Measurements from ENCODE around the gene VPS51.

The VPS51 gene

DNA sequence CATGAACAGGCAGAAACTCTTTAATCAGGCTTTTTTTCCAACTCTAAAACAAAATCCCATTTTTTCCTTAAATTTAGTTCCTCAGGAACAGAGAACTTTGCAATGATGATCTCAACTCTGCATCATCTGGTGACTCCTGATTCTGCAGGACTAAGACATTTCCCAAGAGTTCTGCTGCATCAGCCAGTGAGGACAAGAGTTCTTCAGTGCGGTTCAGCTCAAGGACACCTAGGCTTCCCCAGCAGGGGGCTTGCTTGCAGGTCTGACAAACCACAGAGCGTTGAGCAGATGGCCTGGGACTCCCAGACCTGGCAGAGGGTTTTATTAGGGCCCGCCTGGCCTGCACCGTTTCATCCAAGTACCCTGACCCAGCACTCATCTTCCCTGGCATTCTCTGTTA lies 18.6 kb upstream of the VPS51 start:
- DNase-seq: no peak

DNA sequence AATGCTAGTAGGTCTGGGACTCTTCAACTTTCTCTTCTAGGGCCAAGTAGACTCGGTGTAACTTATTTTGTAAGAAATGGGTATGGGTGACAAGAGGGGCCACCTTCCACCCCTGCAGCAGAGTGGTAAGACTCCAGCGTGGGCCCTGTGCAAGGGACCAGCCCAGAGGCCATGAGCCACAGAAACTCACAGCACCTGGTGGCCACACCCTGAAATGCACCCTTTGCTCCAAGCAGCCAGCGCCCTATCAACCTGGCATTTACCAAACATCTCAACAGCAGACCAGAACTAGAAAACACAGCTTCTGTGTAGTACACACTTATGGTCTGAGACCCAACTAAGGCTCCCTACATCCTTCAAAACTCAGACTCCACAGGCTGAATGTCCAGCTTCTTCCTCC lies 17.9 kb upstream of the VPS51 start:
- peak; percentile 22 for DNase-seq

DNA sequence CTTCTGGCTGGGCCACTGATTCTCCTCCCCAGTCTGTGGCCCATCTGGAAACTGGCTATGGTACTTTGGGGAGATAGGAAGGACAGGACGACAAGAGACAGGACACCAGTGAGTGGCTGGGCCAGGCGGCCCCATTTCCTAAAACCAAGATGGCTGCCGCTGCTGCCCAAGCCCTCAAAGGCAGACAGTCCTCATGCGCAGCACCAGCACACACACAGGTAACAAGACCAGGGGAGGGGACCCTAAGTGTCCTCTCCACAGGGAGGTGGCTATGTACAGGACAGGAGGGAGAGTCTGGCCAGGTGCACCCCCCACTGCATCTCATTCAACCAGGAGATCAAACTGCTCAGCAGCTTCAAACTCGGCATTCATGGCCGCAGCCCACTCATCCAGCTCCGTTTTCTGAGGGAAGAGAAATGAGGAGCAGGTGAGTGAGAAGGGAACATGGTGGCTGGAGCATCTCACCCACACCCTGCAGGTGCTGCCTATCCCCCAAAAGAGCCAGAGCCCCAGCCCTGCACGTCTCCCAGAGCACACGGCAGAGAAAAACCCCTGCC lies 17.1 kb upstream of the VPS51 start:
- DNase-seq: no peak

DNA sequence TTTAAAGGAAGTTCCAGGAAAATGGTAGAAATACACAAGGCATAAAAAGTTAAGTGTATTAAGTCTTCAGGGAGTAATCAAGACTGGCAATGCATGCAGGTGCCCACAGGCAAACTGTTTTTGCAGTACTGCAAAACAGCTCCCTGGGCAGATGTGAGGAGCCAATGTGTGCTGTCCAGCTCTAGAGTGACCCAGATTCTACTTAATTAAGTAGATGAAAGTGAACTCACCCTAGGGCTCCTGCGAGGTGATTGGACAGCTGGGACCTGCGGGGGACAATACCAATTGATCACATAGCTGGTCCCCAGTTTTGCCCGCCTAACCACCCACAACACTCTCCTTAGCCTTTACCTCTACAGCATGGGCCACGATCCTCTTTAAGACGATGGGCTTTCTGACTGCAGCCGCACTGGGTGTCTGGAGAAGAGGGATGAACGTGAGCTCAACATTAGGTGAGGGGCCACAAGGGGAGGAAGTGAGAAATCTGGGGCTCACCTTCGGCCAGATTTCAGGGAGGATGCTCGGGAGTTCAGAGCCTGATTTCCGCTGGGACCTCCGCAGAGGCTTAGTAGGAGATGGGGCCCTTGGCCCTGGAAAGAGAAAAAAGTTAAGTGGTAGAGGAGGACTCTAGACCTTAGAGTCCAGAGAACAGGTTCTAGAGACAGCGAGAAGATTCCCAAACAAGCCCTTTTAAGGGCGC lies 12.7 kb upstream of the VPS51 start:
- DNase-seq: no peak

DNA sequence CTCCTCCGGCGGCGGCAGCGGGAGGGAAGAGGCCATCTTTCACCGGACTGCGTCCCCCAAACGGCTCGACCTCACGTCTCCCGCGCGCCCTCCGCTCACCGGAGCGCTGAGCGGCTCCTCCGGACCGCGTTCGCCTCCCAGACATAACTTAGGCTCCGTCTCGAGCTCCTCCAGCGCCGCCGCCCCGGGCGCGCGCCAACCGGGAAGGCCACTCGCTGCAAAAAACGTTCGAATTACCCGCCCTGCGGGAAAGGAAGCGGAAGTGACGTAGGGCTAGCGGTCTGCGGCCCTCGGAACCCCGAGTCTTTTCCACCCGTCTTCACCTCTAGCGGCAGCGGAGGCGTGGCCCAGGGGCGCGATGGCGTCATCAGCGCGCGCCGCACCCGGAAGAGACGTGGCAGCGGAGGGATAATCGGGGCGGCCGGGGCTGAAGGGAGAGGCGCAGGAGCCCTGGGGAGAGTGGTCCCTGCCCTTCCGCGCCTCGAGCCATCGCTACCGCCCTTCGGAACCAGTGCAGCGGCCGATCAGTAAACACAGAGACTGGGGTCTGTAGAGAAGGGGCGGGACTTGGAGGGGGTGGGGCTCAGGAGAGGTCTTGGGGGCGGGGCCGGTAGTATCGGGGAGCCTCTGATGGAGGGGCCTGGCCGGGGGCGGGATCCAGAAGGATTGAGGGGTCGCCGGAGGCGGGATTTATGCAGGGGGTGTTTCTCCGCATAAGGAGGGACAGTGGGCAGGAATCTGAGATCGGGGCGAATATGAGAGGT lies 12.0 kb upstream of the VPS51 start, which contains the start of the genes CDCA5 and ZFPL1:
TSS of gene CDCA5 (minus strand) at position 207 of the 764 bp plus-strand sequence. CDS start at position 145, 62 bp downstream.
TSS of gene ZFPL1 (plus strand) at position 389 of the 764 bp plus-strand sequence. CDS start 477 bp downstream, outside the sequence.
- DNase-seq: peak; percentile 96

DNA sequence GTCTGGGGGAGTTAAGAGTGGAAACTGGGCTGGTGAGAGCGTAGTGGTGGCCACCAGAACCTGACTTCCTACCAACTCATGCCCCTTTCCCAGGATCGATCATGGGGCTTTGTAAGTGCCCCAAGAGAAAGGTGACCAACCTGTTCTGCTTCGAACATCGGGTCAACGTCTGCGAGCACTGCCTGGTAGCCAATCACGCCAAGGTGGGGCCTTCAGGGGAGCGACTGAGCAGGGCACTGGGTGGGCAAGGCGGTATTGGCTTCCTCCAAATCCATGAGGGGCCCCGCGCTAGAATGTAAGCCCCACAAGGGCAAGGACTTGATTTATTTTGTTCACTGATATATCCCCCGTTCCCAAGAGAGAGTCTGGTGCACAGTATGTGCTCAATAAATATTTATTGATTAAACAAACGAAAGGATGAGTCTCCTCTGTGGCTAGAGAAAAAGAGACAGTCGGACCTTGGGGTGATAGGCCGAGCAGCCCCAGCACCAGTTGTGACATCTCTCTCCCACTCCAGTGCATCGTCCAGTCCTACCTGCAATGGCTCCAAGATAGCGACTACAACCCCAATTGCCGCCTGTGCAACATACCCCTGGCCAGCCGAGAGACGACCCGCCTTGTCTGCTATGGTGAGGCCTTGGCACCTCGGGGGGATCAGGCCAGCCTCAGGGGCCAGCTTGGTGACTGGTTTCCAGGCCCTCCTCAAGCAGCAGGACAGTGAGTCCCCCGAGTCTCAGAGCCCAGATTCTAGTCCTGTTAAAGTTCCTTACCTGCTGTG lies 11.2 kb upstream of the VPS51 start:
- no peak for DNase-seq

DNA sequence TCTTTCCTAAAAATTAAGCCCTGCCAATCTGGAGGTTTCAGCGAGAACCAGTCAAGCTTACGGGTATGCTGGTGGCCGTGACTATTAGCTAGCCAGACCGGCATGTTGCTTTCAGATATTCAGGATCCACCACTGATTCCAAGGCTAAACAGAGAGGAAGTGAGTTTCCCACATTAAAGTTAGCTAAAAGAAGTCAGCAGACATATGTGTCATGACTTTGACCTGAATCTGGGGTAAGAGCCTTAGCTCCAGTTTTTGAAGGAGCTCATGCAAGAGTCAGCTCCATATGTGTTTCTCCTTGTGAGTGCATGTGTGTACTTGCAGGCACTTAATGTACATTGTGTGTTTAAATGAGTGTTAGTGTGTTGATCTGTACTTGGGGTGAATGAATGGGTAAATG lies 10.6 kb upstream of the VPS51 start:
- no peak for DNase-seq

DNA sequence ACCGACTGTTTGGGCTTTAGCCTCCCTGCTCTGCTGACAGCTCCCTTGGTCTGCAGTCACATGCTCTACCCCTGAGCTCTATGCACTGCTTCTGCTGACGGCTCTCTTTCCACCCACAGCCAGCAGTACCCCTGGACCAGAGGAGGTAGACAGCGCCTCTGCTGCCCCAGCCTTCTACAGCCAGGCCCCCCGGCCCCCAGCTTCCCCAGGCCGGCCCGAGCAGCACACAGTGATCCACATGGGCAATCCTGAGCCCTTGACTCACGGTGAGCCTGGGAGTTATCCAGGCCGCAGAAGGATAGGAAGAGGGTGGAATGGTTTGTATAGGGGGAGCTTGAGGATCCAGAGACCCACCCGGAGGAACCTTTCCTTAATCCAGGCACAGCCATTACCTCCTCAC lies 9.2 kb upstream of the VPS51 start:
- no peak for DNase-seq

DNA sequence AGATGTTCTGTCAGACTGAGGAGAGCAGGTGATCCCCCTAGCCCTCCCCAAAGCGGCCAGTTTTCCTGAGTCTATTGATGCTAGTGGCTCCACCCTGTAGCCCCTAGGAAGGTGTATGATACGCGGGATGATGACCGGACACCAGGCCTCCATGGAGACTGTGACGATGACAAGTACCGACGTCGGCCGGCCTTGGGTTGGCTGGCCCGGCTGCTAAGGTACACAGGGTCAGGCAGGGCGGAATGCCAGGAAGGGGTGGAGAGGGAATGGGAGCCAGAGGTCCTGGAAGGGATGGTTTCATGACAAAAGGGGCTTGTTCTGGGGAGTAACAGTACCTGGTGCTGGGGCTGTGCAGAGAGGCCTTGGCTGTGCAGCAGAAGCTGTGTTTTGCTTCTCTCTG lies 8.8 kb upstream of the VPS51 start:
- no peak for DNase-seq

DNA sequence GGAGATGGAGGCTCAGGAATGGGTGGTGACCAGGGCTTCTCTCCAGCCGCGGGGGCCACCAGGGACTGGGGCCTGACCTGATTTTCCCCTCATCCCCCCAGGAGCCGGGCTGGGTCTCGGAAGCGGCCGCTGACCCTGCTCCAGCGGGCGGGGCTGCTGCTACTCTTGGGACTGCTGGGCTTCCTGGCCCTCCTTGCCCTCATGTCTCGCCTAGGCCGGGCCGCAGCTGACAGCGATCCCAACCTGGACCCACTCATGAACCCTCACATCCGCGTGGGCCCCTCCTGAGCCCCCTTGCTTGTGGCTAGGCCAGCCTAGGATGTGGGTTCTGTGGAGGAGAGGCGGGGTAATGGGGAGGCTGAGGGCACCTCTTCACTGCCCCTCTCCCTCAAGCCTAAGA lies 8.2 kb upstream of the VPS51 start:
- DNase-seq: no peak

DNA sequence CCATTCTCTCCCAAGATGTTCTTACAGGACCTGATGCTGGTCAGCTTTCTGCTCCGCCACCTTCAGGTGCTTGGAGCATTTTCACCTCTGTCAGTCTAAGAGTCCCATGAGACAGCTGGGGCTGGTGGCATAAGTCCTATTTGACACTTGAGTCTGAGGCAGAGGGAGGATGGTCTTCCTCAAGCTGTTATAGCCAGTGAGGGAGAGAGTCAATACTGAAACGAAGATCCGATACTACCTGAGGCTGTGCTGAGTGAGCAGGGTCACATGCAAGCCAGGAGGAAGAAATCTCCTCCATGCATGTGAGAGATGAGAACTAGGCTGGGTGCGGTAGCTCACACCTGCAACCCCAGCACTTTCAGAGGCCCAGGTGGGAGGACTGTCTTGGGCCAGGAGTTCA lies 6.4 kb upstream of the VPS51 start:
- no peak for DNase-seq

DNA sequence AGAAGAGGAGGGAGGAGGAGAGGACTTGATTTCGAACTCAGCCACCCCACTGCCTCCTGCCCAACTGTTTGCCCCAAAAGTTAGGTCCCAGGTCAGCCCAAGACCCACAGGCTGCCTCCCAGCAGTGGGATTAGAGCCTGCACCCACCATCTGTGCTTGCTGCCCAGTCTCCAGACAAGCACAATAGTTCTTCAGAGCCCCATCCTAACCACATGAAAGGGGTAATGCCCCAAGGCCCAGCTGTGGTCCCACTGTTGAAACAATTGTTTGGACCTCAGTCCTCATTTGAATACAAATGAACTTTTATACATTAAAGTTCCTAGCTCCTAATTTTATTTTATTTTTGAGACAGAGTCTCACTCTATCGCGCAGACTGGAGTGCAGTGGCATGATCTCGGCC lies 5.4 kb upstream of the VPS51 start:
- no peak for DNase-seq

DNA sequence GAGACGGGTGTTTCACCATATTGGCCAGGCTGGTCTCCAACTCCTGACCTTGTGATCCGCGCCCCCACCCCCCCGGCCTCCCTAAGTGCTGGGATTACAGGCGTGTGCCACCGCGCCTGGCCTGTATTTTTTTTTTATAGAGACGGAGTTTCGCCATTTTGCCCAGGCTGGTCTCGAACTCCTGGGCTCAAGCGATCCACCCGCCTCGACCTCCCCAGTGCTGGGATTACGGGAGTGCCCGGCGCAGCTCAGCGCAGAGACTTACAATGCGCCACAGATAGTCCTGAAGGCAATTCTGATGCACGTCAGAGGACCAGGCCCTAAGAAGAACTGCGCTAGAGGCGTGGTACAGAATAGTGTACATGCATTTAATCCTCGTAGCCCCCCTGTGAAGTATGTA lies 587 bp upstream of the VPS51 start:
- DNase-seq: no peak

DNA sequence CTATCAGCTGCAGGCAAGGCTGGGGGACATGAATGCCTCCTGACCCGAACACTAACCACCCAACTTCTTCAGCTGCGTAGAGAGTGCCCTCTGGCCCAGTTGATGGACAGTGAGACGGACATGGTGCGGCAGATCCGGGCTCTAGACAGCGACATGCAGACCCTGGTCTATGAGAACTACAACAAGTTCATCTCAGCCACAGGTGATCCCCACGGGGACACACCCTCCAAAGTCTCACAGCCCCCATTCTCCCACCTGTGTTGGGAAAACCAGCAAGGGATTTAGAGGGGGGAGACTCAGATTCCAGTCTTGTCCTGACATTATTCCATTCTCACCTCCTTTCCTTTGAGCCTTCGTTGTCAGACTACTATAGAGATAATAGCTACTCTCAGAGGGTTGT lies 912 bp downstream of the VPS51 start:
- no peak for DNase-seq

DNA sequence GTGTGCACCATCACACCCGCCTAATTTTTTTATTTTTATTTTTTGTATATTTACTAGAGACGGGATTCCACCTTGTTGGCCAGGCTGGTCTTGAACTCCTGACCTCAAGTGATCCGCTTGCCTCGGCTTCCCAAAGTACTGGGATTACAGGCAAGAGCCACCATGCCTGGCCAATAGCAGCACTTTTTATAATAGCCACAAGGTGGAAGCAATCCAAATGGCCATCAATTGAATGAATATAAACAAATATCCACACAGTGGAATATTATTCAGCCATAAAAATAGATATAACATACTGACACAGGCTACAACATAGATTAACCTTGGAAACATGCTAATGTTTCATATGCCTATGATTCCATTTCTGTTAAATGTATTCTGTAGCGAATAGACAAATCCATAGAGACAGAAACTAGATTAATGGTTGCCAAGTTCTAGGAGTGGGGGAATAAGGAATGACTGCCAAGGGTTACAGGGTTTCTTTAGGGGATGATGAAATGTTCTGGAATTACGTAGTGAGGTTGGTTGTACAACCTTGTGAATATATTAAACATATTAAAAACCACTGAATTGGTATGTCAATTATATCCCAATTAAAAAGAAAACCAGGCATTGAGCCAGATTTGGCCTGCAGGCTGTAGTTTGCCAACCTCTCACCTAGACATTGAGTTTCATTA lies 4.8 kb downstream of the VPS51 start:
- no peak for DNase-seq

DNA sequence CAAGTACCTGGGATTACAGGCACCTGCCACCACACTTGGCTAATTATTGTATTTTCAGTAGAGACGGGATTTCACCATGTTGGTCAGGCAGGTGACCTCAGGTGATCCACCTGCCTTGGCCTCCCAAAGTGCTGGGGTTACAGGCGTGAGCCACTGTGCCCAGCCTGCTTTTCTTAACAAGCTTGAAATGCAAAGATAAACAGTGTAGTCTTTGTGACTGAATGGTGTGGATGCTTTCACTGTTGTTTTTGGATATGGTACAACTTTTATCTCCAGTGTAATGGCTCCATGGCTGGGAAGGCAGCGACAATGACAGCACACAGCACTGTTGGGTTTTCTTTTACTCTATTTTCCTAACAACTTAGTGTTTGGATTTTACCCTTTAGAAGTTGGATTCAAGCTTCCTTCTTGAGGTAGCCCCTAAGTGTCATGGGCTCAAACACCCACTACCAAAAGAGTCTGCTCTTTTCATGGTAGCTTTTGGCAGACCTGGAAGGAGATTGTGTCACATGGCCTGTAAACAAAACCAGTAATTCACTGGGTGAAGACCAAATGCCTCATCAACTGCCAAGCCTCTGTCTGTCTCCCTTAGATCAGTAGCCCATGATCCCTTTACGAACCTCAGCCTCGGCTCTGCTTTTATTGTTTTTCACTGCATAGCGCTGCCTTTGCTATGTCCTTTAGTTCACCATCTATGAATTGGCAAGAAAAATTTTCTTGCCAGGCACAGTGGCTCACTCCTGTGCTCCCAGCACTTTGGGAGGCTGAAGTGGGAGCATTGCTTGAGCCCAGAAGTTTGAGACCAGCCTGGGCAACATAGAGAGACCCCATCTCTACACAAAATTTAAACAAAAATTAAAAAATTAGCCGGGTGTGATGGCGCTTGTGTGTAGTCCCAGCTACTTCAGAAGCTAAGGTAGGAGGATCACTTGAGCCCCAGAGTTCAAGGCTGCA lies 6.4 kb downstream of the VPS51 start:
- no peak for DNase-seq

DNA sequence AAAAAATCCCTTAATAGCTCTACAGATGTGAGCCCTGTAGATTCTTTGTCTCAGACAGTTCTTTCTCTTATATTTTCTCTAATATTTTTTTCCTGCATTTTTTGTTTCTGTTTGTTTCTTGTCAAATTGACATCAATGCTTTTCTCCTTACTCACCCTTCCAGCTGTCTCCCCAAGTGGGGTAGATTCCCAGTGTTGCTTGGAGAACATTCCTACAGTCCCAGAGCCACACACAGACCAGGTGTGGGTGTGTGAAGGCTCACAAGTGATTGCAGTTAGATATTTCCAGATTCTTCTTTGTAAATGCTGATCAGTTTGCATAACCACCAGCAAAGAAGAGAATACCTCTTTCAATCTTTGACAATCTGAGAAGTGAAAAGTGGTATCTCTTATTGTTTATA lies 7.5 kb downstream of the VPS51 start:
- no peak for DNase-seq

DNA sequence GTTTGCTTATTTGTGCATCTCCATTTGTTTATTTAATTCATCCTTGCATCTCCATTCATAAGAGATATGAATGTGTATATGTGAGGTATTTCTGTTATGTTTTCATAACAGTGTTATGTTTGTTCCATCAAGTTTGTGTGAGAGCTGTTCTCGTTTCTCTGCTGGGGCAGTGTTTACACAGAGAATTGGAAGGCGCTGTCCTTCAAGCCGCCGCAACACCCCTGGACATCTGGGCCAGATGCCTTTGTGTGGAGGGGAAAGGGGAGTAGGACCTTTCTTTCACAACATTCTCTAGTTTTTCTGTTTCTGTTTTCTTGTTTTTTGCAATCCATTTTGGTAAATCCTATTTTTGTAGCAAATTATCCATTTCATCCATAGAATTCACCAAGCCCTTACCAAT lies 8.6 kb downstream of the VPS51 start:
- no peak for DNase-seq

DNA sequence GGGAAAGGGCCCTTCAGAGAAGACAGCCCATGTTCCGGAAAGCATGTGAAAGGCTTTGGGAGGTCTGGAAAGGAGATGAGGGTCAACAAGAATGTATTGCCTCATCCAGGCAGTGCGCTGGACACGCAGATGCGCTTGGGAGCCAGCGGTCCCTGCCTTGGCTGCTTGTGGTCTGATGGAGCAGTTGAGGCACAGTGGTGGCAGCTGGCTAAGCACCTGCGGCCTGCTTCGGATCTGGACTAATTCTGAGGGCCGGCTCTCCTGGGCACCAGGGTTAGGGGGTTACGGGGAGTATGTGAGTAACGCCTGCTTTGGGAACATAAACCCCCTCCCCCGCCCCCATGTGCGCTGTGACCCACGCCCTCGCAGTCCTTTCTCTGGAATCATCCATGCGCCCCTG lies 11.1 kb downstream of the VPS51 start:
- DNase-seq: no peak

DNA sequence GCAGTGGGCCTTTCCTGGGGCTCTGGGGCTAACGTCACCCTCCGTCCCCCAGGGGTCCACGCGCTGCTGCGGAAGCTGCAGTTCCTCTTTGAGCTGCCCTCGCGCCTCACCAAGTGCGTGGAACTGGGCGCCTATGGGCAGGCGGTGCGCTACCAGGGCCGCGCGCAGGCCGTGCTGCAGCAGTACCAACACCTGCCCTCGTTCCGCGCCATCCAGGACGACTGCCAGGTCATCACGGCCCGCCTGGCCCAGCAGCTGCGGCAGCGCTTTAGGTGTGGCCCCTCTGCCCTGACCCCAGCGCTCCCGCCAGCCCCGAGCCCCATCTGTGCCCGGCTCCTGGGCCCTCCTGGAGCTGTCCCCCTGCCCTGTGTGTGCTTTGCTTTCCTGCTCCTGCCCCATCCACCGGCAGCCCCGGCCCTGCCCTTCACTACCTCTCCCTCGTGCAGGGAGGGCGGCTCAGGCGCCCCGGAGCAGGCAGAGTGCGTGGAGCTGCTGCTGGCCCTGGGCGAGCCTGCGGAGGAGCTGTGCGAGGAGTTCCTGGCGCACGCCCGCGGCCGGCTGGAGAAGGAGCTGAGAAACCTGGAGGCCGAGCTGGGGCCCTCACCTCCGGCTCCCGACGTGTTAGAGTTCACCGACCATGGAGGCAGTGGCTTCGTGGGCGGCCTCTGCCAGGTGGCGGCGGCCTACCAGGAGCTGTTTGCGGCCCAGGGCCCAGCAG lies 11.9 kb downstream of the VPS51 start:
- no peak for DNase-seq
